ENCODE measurements around the gene SYT8.

SYT8 gene

DNA sequence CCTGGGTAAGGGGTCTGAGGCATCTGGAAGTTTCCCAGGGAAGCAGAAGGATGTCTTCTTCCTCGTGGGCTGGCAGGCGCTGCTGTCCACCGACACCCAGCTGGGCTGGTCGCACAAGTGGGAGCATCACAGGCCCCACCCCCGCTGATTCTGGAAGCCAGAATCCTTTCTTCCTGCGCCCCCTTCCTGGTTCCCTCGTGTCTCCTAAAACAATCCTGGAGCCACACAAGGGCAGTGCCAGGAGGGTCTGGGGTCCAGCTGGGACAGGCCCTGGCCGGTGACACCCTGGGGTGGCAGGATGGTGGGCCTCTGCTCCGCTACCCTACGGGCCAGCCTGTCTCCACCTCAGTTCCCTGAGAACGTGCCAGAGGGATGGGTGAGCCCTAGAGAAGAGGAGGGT, 22.3 kb downstream of the SYT8 start:
- in situ Hi-C loops (cut with MboI; ENCODE audit: low sequenced_read_pairs): no loop called here

DNA sequence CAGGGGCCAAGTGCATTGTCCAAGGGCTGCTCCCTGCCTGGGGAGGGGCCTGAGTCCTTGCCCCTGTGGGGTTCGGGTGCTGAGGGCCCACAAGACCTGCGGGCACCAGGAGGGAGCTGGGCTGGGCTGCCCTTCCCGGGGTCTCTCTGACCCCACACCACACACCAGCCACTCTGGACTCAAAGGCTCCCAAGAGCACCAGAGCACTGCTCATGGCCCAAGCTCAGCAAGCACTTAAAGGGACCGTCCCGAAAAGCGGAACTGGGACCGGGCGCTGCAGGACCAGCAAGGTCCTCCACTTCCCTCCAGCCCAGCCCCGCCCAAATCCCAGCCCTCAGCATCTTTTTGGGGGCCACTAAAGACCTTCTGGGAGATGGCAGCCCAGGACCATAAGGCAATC, 23.4 kb downstream of the SYT8 start:
- in situ Hi-C loops (cut with MboI; ENCODE audit: low sequenced_read_pairs): no loop called here

DNA sequence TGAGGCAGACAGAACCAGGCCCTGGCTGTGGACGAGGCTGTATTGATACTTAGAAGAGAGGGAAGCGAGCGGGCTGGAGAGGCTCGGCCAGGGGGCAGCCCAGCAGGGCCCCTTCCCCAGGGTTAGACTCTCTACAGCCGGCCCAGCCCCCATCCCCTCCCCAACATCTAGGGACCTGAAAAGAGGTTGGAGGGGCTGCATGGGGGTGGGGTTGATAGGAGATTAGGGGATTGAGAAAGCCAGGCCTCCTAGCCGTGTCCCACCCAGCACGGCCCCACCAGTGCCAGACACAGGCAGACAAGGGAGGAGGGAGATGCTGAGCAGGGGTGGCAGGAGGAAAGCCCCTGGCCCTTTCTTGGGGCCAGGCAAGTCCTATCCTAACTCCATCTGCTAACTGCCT, 23.8 kb downstream of the SYT8 start:
- in situ Hi-C loops (cut with MboI; ENCODE audit: low sequenced_read_pairs): no loop called here

DNA sequence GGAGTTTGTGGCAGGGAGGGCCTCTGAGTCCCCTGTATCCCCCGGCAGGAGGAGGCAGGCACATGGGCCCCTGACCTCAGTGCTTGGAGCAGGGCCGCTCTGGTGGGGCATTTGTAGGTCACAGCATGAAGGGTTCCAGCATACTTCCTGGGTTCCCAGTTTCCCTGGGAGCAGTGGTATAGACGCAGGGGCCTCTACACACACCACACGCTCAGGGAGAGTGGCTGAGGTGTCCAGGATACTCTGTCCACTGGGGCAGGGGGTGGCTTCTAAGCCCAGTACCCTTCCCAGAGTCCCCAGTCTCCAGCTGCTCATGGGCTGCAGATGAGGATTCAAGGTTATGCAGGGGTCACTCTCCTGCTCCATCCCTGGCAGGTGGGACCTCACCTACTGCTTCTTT, 24.2 kb downstream of the SYT8 start:
- in situ Hi-C loops (cut with MboI; ENCODE audit: low sequenced_read_pairs): no loop called here

DNA sequence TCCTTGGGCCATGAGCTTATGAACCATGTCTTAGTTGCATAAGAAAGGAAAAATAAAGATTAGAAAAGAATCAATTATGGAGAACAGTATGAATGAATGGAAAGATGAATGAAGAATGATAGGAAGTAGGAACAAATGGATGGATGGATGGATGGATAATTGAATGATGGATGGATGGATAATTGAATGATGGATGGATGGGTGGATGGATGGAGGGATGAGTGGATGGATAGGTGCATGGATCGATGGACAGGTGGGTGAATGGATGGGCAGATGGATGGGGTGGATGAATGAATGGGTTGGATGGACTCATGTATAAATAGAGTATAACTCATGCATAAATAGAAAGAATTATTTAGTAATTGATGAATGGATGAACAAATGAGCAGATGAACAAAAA, 25.3 kb downstream of the SYT8 start:
- in situ Hi-C loops (cut with MboI; ENCODE audit: low sequenced_read_pairs): no loop called here

DNA sequence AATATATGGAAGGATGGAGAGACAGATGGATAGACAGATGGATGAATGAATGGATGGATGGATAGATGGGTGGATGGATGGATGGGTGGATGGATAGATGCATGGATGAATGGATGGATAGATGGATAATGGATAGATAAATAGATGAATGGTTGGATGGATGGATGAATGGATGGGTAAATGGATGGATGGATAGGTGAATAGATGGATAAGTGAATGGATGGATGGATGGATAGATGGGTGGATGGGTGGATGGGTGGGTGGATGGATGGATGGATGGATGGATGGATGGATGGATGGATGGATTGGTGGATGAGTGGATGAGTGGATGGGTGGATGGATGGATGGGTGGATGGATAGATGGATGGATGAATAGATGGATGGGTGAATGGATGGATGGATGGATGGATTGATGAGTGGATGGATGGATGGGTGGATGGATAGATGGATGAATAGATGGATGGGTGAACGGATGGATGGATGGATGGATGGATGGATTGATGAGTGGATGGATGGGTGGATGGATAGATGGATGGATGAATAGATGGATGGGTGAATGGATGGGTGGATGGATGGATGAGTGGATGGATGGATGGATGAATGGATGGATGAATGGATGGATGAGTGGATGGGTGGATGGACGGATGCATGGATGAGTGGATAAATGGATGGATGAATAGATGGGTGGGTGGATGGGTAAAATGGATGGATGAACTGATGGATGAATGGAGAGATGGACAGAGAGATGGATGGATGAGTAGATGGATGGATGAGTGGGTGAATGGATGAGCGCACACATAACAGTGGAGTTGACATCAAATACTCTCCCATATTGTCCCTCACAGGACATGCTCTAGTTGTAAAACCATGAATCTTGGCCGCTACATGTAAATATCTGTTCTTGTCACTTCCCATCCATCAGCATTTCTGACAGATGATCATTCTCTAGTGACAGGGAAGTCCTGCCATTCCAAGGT, 26.9 kb downstream of the SYT8 start:
- in situ Hi-C loops (cut with MboI; ENCODE audit: low sequenced_read_pairs): no loop called here

DNA sequence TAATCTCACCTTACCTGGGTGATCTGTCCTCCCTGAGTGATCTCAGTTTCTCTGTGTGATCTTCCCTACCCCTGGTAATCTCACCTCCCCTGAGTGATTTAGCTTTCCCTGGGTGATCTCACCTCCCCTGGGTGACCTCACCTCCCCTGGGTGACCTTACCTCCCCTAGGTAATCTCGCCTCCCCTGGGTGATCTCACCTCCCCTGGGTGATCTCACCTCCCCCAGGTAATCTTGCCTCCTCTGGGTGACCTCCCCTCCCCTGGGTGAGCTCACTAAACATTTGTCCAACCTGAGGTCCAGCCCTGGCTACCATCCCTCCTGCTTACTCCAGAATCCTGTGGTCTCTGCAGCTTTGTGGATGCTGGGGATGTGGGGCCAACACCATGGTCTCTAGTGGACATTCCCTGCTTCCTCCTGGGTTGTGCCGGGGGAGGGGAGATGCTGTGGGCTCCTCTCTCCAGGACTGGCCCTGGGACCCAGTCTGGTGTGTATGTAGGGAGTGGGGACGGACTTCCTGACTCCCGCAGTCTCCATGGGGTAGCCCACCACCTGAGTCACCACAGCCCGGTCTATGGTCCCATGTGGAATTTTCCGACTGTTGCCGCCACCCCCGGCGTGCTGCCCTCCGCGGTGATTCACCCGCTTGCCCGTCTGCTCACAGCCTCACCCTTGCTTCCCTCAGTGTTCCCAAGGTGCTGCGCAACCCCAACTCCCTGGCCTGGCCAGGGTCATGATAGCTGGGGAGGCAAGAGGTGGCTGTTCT, 28.0 kb downstream of the SYT8 start:
- in situ Hi-C loops (cut with MboI; ENCODE audit: low sequenced_read_pairs): no loop called here

DNA sequence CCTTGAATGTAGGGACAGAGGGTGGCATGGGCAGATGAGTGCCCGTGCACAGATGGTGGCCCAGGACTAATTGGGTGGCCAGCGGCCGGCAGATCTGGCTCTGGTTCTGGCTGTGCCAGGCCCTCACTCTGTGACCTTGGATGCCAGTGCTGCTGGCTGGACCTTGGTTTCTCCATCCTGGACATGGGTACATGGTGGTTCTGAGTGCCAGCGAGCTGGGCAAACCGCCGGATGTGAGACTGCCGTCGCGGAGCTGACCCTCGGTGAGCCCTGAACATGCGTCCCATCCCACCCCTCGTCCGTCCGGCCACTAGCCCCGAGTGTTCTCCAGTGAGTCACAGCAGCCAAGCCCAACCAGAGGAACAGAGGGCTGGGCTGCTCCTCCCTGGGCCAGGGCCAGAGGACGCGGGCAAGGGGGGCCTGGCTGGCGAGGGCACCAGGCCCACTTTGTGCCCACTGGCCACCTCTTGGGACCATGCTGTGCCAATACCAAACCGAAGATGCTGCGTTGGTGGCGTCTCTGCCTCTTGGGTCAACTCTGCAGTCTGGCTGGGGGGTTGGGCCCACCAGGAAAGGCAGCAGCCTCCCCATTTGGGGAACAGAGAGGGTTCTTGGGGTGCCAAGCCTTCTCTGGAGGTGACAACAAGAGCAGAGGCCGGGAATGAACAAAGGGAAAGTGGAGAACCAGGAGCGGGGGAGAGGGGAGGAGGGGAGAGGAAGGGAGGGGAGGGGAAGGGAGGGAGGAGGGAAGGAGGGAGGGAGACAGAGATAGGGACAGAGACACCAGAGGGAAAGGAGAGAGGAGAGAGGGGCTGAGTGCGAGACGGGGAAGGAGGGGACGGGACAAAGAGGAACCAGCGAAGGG, 28.8 kb downstream of the SYT8 start:
- in situ Hi-C loops (cut with MboI; ENCODE audit: low sequenced_read_pairs): no loop called here

DNA sequence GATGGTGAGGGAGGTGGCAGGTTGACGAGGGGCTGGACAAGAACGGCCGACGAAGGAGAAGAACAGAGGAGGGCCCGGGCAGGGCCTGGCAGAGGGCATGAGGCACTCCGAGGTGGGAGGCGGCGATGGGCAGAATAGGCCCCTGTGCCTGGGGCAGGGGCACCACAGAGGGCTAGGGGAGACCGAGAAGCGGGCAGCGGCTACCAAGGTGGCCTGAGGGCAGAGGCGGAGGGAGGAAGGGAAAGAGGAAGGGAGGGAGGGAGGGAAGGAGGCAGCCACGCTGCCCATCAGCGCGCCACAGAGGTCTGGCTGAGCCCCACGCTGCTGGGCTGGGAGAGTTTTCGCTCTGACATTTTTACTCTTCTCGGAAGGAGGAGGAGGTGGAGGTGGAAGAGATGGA, 29.4 kb downstream of the SYT8 start:
- in situ Hi-C loops (cut with MboI; ENCODE audit: low sequenced_read_pairs): no loop called here

DNA sequence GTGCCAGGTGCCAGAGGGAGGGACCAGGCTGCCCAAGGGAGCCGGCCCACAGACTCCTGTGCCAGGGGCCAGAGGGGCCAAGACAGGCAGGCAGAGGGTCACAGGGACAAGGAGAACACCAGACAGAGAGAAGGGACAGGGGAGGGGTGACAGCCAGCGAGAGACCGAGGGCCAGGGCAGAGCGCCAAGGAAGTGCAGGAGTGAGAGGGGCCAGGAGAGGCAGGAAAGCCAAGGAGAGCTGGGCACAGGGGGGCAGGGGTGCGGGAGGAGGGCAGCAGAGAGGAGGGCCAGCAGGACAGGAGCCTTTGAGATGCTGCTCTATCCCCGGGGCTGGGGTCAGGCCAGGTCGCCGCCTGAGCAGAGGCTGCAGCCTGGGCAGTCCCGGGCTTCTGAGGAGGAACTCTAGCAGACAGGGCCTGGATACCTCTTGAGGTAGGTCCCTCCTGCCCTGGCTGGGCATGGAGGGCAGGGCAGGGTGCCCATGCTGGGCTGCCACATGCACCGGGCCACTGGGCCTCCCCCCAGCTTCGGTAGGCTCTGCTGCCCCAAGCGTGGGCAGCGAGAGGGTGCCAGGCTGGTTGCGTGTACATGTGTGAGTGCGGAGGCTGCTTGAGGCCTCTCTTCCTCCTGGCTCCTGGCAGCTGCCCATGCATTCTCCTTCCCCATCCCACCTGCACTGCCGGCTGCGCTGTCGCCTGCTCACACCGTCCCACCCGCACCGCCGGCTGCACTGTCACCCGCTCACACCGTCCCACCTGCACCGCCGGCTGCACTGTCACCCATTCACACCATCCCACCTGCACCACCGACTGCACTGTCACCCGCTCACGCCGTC, 30.3 kb downstream of the SYT8 start:
- in situ Hi-C loops (cut with MboI; ENCODE audit: low sequenced_read_pairs): no loop called here

DNA sequence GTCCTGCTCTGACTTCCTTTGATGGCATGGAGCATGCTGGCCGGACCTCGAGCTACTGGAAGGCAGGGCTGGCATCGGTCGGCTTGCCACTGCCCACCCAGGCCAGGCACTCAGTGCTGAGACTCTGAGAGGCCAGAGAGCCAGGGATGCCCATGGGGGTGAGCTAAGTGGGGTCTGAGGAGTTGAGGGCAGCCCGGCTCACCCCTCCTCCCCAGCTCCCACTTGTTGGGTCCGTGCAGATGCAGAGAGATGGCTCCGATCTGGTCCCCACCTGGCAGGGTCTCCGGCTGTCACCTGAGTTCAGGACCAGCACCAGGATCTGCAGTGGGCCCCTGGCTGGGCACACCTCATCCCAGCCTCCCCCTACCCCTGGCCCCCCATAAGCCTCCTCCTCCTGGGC, 31.4 kb downstream of the SYT8 start:
- in situ Hi-C loops (cut with MboI; ENCODE audit: low sequenced_read_pairs): no loop called here

DNA sequence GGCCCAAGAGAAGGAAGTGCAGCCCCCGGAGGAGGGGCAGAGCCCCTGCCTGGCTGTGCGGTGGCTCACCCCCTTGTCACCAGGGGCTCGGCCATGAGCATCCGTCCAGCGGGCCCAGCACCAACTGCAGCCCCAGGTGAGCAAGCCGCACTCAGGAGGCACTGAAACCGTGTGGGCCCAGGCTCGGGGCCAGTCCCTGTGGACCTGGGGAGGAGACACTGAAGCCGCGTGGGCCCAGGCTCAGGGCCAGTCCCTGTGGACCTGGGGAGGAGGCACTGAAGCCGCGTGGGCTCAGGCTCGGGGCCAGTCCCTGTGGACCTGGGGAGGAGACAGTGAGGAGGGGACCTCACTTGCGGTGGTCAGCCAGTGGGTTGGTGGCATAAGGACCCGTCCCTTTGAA, 32.0 kb downstream of the SYT8 start:
- in situ Hi-C loops (cut with MboI; ENCODE audit: low sequenced_read_pairs): no loop called here

DNA sequence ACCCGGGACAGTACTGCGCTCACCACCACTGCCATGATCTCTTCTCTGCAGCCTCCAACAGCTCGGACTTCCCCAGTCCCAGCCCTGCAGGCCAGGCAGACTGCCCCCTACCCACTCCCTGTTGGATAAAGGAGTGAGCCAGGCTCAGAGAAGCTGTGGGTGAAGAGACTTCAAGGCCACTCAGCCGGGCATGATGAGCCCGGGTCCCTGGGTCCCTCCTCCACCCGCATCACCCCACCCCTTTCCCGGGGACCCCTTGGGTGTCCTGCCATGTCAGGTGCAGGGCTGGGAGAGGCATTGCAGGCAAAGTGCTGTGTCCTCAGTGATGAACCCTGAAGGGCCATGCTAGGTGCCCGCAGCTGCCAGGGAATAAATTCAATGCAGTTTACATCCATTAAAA, 32.6 kb downstream of the SYT8 start:
- in situ Hi-C loops (cut with MboI; ENCODE audit: low sequenced_read_pairs): no loop called here

DNA sequence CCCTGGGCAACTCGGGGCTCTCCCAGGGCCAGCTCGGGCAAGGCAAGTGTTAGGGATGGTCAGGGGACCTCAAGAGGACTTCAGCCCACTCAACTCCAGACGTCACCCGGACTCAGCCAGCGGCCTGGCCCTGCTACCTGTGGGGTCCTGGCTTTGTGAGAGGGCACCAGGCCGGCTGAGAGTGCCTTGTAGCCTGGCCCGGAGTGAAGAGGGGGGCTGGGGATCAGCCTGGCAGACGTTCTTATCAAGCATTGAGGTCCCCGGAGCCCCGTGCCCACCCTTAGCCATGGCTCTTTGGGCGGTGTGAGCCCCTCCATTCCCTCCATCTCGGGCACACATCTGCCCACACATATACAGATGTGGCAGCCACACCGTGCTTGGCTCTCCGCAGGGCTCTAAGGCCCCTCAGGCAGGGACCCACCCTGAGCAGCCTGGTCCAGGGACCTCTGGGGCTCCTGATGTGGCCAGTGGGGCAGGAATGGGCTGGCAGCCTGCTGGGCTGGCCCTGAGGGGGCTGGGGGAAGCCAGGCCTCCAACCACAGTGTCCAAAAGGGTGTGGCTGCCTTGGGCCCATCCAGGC, 33.4 kb downstream of the SYT8 start:
- in situ Hi-C loops (cut with MboI; ENCODE audit: low sequenced_read_pairs): no loop called here

DNA sequence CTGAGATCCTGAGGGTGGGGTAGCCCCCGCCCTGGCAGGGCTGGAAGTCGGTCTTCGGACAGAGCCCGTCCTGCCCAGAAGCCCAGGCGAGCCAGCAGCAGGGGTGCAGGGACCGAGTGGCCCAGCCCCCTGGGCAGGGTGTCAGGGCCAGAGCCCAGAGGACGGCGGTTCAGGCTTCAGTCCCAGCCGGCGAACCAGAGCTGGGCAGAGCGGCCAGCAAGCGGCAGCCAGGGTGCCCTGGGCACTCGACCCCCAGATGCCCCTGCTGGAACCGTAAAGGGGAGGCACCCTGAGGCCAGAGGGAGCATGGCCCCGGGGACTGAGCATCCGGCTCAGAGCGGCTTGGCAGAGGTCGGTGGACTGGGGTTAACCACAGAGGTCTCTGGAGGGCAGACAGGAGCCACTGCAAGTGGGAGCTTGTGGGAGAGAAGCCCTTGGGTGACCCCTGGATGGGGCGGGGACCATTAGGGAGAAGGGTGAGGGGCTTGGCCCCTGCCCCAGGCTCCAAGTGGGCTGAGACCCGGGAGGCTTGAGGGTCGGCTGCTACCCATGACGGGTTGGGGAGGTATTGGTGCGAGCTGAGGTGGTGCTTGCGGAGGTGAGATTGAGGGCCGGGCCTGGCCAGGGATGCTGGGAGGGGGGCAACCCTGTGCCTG, 34.0 kb downstream of the SYT8 start:
- in situ Hi-C loops (cut with MboI; ENCODE audit: low sequenced_read_pairs): no loop called here

DNA sequence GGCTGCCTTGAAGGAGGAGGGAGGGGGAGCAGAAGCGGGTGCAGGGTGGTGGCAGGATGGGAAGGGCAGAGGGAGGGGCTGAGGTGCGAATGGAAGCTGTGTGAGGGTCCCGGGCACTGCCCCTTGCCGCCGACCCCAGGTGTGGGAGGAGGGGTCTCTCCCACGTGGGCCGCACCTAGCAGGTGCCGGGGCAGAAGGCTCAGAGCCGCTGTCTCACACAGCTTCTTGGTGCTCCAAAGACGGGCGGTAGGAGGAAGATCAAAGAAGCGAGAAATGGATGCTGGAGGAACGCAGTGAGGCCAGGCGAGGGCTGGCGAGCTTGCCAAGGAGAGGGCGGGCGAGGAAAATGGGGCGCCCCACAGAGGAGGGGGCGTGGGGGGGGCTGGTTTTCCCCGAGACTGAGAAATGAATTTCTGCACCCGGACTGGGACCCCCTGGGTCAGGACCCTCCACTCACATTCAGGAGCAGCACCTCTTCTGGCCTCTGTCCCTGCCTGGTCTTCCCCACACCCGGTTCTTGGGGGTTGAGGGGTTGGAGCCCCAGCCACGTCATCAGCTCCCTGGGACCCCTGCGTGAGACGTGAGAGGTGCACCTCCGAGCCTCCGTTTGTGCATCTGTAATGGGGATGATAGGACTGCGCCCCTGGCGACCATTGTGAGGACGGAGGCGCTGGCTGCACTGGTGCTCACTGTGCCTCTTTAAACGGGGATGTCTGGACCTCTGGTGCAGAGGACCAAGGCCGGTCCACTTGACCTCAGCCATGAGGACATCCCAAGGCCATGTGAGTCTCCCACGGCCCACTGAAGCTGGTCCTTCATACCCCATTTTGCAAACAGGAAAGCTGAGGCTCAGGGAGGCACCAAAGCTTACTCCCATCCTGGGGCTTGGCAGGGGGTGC, 34.9 kb downstream of the SYT8 start:
- in situ Hi-C loops (cut with MboI; ENCODE audit: low sequenced_read_pairs): no loop called here

DNA sequence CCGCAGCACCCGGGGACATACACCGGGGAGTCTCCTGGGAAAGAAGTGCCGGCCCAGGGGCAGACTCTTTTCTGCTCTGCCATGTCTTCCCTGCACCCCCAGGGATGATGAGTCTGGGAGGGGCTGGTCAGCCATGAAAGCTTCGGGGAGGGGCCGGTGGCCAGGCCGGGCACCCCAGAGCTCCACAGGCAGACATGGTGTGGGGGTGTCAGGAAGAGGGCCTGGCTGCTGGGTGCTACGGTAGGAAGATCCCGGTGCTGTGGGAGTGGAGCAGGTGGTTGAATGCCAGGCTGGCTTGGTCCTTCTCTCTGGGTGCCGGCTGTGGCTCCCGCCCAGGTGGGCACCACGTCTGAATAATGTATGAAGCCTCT, 35.5 kb downstream of the SYT8 start:
- in situ Hi-C loops (cut with MboI; ENCODE audit: low sequenced_read_pairs): no loop called here

DNA sequence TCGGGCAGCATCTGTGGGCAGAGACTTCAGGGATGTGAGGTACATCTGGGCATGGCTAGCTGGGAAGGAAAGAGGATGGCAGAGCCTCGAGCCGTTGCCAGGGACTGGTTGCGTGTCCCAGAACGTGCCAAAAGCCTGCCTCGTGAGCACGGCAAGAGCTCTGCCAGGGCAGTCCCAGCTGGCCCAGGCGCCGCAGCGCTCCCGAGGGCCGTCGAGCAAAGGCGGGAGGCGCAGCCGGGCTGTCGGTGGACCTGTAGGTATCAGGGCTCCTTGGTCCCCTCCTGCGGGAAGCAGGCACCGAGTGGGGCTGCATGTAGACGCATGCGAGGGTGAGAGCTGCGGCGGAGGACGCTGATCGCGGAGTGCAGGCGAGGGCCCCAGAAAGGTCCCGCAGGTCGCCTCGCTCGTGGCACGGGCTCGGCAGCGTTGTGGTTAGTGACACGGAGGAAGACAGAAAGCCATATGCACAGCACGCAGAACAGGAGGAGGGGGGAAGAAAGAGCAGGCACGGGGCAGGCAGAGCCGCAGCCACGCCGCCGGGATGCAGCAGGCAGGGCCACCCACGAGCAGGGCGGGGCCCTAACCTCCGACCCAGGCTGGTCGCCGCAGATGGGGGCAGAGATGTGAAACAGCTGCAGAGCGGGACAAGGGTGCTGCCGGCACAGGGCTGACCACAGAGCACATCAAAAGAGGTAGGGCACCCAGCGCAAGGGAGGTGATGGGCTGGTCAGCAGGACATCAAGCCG, 36.1 kb downstream of the SYT8 start:
- in situ Hi-C loops (cut with MboI; ENCODE audit: low sequenced_read_pairs): no loop called here

All from hTERT RPE-1 (cell line).